Umbilical cord (tissue), 2 donors: Measurements from ENCODE around the gene GUCD1. TPM values are rescaled to one million over a fixed set of nuclear protein-coding genes. Genes with fewer than 3 reads are reported as not detected.
A peak's percentile ranks its signal among the peaks of the same experiment; 100 is the strongest.

Experiments
- DNase-seq: peaks from one replicate; pipeline ENCODE4 v3.0.0-alpha.2; 2015; ENCODE audit warnings: low spot score
- total RNA-seq: library from RNA; depleted of rRNA; stranded (reverse); fragments of >200 nt; gene quantifications from one replicate; pipeline ENCODE4 v1.2.3, GENCODE V29; 2014; ENCODE audit warnings: low replicate concordance; ENCODE audit not compliant: insufficient read depth

Gene GUCD1
- total RNA-seq, 1 donor from 2014 or later, result 70.5 TPM

- DNase-seq, result no peak
These were observed 51.0 kb downstream of the GUCD1 start for GRCh38 chr22:24503843-24504338.

DNA sequence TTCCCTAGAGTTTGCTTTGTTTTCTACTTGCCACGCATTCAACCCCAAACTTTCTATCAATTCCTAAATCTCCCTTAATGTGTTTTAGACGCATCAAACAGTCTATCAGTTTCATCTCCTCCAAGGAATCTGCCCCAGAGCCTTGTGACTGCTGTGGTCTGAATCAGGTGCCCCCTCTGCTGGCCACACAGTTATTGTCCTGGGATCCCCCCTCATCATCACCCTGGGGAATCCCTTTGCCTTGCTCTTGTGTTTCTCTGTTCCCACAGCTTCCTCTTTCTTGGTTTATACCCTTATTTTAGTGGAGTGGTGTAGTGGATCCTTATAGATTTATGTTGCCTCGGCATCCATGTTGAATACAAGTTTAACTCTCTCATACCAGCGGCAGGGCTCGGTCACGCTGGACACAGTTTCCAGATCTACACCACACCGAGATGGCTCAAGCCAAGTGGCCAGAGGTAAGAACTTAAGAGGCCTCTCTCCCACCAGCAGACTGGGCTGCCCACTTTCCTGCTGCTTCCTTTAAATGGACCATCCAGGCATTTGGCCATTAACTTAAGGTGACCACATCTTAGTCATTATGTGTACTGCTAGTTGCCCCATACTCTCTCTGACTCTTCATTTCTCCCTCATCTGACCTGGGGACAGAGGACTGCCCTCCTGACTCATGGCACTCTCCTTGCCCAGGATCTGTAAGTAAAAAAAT is 51.6 kb downstream of the GUCD1 start:
- DNase-seq, result no peak

DNA sequence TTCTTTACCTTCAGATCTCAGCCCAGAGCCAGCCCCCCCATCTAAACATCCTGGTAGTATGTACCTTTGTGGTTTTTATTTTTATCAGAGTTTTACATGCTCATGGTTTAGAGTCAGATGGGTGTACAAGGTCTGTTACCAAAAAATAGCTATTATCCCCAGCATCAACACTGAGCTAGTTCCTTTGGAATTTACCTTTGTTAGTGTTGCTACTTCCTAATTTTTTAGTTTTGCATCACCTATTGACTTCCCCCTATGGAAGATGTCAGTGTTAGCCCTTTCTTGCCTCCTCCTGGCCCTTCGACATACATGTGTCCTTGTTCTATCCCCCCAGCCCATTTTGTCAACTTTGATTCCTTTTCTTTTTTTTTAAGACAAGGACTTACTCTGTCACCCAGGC is 52.4 kb downstream of the GUCD1 start:
- no peak for DNase-seq

GRCh38 chr22:24502034-24502433 is 52.9 kb downstream of the GUCD1 start:
- DNase-seq, result no peak

GRCh38 chr22:24501301-24502005 is 53.5 kb downstream of the GUCD1 start:
- no peak for DNase-seq

- peak; percentile 38 for DNase-seq
These were observed 54.6 kb downstream of the GUCD1 start for GRCh38 chr22:24500277-24500820.

GRCh38 chr22:24499706-24500276 is 55.1 kb downstream of the GUCD1 start:
- no peak for DNase-seq

DNA sequence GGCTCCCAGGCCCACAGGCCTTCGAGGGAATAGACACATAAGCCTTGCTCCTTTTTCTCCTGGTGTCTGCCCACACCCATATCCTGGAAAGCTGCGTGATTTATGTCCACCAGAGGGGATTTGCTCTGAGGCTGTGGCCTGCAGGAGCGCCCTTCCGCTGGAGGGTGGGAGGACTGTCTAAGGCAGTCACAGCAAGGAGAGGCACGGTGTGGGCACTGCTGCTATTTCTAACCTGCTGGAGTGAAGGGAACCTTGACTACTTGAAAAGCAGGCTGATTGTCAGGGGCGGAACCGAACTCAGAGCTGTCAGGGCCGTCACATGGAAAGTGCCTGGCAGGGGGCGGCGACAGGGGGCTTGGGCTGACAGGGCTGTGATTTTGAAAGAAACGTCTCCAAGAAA is 56.1 kb downstream of the GUCD1 start:
- peak; percentile 50 for DNase-seq

- DNase-seq, result no peak
These were observed 57.1 kb downstream of the GUCD1 start for GRCh38 chr22:24497841-24498258.

DNA sequence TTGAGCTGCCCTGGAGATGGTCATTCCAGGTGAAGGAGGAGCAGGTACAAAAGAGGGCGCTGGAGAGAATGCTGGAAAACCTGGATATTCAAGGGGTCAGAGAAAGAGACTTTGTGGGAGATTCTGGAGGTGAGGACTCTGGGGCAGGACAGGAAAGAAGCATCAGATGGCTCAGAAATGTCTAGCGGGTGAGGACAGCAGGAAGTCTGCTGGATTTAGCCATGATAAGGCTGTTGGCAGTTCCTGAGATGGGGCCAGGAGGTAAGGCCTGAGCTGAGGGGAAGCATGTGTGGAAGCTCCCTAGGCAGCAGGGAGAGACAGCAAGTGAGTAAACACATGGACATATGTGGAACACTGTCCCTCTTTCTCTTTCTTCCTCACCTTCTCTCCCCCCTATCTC is 58.3 kb downstream of the GUCD1 start:
- DNase-seq, result no peak

- no peak for DNase-seq
These were observed 58.7 kb downstream of the GUCD1 start for GRCh38 chr22:24496234-24496633.

DNA sequence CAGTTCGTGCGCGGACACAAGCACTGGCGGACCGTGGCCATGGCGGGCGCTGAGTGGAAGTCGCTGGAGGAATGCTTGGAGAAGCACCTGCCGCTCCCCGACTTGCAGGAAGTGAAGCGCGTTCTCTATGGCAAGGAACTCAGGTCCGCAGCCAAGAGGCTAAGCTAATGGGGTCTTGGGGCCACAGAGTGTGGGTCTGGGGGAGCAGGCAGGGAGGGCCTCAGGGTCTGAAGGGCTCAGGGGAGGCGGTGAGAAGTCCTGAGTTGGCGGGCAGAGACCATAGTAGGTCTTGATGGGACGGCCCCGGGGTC is 59.6 kb downstream of the GUCD1 start:
- DNase-seq, result no peak

DNA sequence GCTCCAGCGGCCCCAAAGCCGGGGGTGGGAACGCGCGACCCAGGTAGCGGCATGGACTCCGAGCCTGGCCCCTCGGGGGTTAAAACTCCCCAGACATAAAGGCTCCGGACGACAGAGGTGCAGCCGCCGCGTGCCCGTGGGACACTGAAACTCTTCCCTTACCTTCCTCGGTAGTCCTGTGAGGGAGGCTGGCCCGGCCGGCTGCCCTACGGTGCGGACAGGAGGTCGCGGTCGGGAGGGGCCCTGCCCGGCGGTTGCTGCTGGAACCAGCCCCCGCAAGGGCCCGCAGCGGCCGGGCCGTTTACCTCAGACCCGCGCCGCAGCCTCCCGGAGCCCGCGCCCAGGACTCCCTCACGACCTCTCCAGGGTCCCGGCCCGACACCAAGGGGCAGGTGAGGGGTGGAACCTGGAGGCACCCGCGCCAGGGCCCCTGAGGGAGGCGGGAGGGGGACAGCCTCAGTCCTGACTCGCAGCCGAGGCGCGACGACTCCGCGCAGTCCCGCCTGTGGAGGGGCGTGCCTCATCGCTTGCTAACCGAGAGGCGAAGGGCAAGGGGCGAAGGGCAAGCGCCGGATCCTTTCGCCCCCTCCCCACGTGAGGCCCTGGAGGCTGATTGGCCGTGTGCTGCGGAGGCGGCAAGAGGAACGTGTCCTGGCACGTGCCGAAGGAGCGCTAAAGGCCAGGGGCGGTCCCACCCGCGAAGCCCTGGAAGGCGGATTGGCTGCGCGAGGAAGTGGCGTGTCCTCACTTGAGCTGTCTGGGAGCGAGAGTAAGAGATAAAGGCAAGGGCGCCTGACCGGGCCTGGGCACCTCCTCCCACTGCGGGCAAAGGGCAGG is 60.2 kb downstream of the GUCD1 start, which contains the start of gene UPB1:
Gene UPB1, plus strand, starts transcription at position 805 of the 837 bp plus-strand sequence. CDS start 72 bp downstream, outside the sequence.
- DNase-seq, result no peak

GRCh38 chr22:24494167-24494527 is 60.8 kb downstream of the GUCD1 start:
- DNase-seq, result no peak

GRCh38 chr22:24492391-24492790 is 62.5 kb downstream of the GUCD1 start:
- no peak for DNase-seq

Other genes with a start within 250 kb of the GUCD1 start
- gene ADORA2A, start 127.5 kb downstream of the GUCD1 start, total RNA-seq, result 0.48 TPM
- 1.9 TPM for gene UPB1, start 59.8 kb downstream of the GUCD1 start, total RNA-seq
- gene SNRPD3, start 861 bp upstream of the GUCD1 start, total RNA-seq, result 101 TPM
- 17.3 TPM for gene LRRC75B, start 37.9 kb upstream of the GUCD1 start, total RNA-seq
- gene GGT1, start 48.1 kb upstream of the GUCD1 start, total RNA-seq, result 4.8 TPM
- gene PIWIL3, start 219.6 kb upstream of the GUCD1 start, total RNA-seq, result 0.24 TPM